ENCODE measurements around the gene YIF1B.

YIF1B gene

DNA sequence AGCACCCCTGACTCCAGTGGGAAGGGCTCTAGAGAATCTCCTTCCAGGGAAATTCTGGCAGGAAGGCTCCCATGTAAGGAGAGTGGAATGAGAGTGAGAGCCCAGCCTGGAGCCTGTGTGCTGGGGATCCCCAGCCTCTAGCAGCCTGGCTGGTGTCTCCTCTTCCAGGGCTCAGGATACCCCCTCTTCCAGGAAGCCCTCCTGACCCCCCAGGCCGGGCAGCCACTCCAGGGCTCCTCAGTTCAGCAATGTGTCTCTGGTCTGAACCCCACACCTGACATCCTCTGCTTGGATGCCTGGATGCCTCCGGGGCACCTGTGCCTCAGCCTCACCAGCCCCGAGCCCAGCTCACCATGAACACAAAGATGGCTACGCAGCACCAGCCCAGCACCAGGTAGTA, 8.7 kb downstream of the YIF1B start:
- Histone ChIP-seq H3K4me3 (ENCODE audit: insufficient read depth, low read depth, low read length, poor library complexity, severe bottlenecking) (no peak overlapping the region), H3K27ac (ENCODE audit: insufficient read depth, low read length, poor library complexity, severe bottlenecking) (no peak overlapping the region), H3K9me3 (ENCODE audit: control insufficient read depth, low read length) (no peaks in the 10 kb centered on the region), H3K36me3 (ENCODE audit: control insufficient read depth, insufficient read depth, low read length) (peaks cover 31% of the 10 kb centered on the region), H3K4me1 (ENCODE audit: control insufficient read depth, insufficient read depth, low read length, poor library complexity, severe bottlenecking) (no peaks in the 10 kb centered on the region), H3K27me3 (replicated peaks; ENCODE audit: control insufficient read depth, insufficient read depth, low read length, poor library complexity, severe bottlenecking) (no peaks in the 10 kb centered on the region)
- no peak for DNase-seq

DNA sequence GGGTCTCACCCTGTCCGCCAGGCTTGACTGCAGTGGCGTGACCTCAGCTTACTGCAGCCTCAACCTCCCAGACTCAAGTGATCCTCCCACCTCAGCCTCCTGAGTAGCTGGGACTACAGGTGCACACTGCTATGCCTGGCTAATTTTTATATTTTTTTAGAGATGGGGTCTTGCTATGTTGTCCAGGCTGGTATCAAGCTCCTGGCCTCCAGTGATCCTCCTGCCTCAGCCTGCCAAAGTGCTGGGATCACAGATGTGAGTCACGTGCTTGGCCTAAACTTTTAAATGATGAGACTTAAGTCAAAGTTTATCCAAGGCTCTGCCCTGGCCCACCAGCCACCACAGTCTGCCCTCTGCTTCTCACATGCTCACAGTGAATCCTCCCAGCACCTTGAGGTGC, 9.5 kb downstream of the YIF1B start:
- DNase-seq, result no peak
- H3K4me1 ChIP-seq (ENCODE audit: control insufficient read depth, insufficient read depth, low read length, poor library complexity, severe bottlenecking), result no peaks in the 10 kb centered on the region
- peaks cover 31% of the 10 kb centered on the region for H3K36me3 ChIP-seq (ENCODE audit: control insufficient read depth, insufficient read depth, low read length)
- H3K9me3 ChIP-seq (ENCODE audit: control insufficient read depth, low read length), result no peaks in the 10 kb centered on the region
- no peak overlapping the region for H3K4me3 ChIP-seq (ENCODE audit: insufficient read depth, low read depth, low read length, poor library complexity, severe bottlenecking)
- H3K27me3 ChIP-seq (replicated peaks; ENCODE audit: control insufficient read depth, insufficient read depth, low read length, poor library complexity, severe bottlenecking), result no peaks in the 10 kb centered on the region
- H3K27ac ChIP-seq (ENCODE audit: insufficient read depth, low read length, poor library complexity, severe bottlenecking), result no peak overlapping the region

DNA sequence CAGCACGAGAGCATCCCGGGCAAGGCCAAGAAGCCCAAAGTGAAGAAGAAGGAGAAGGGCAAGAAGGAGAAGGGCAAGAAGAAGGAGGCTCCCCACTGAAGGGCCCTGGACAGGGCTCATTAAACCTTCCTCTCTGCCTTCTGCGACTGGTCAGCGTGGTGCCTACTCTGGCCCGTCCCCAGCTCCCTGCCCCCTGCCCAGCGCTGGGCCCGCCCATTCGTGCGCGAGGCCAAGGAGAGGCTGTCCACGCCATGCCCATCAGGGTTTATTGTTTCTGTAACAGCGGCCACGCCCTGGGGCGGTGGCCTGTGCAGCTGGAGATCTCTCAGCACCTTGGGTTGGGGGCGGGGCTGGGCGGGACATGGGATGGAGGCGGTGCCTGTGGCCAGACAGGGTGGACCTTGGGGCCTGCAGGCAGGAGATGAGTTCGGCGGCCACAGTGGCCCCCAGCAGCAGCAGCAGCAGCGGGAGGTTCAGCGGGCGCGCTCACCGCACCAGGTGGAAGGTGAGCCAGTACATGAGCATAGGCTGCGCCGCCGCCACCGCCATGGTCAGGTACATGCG, 10.8 kb downstream of the YIF1B start:
- Histone ChIP-seq H3K9me3 (ENCODE audit: control insufficient read depth, low read length) (no peaks in the 10 kb centered on the region), H3K27ac (ENCODE audit: insufficient read depth, low read length, poor library complexity, severe bottlenecking) (no peak overlapping the region), H3K4me1 (ENCODE audit: control insufficient read depth, insufficient read depth, low read length, poor library complexity, severe bottlenecking) (no peaks in the 10 kb centered on the region), H3K4me3 (ENCODE audit: insufficient read depth, low read depth, low read length, poor library complexity, severe bottlenecking) (no peak overlapping the region), H3K27me3 (replicated peaks; ENCODE audit: control insufficient read depth, insufficient read depth, low read length, poor library complexity, severe bottlenecking) (no peaks in the 10 kb centered on the region), H3K36me3 (ENCODE audit: control insufficient read depth, insufficient read depth, low read length) (peaks cover 31% of the 10 kb centered on the region)
- DNase-seq, result no peak

DNA sequence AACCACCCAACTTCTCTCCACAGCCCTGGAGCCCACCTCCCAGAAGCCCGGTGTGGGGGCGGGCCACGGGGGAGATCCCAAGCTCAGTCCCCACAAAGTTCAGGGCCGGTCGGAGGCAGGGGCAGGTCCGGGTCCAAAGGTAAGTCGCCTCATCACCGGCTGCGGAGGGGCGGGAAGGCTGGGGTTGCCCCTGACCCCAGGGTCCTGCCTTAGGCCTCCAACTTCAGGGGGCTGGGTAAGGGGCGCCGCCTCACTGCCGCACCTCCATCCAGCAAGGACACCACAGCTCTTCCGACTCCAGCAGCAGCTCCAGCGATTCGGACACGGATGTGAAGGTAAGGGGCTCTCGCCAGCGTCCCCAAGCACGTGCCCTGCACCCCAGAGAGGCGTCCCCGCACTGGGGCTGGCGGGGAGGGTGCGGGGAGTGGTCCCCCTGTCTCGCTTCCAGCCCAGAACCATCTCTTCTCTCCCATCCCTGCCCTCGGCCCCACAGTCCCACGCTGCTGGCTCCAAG, 11.3 kb downstream of the YIF1B start:
- Histone ChIP-seq H3K36me3 (ENCODE audit: control insufficient read depth, insufficient read depth, low read length) (peaks cover 29% of the 10 kb centered on the region), H3K9me3 (ENCODE audit: control insufficient read depth, low read length) (no peaks in the 10 kb centered on the region), H3K4me3 (ENCODE audit: insufficient read depth, low read depth, low read length, poor library complexity, severe bottlenecking) (no peak overlapping the region), H3K27ac (ENCODE audit: insufficient read depth, low read length, poor library complexity, severe bottlenecking) (no peak overlapping the region), H3K4me1 (ENCODE audit: control insufficient read depth, insufficient read depth, low read length, poor library complexity, severe bottlenecking) (no peaks in the 10 kb centered on the region), H3K27me3 (replicated peaks; ENCODE audit: control insufficient read depth, insufficient read depth, low read length, poor library complexity, severe bottlenecking) (no peaks in the 10 kb centered on the region)
- no peak for DNase-seq

DNA sequence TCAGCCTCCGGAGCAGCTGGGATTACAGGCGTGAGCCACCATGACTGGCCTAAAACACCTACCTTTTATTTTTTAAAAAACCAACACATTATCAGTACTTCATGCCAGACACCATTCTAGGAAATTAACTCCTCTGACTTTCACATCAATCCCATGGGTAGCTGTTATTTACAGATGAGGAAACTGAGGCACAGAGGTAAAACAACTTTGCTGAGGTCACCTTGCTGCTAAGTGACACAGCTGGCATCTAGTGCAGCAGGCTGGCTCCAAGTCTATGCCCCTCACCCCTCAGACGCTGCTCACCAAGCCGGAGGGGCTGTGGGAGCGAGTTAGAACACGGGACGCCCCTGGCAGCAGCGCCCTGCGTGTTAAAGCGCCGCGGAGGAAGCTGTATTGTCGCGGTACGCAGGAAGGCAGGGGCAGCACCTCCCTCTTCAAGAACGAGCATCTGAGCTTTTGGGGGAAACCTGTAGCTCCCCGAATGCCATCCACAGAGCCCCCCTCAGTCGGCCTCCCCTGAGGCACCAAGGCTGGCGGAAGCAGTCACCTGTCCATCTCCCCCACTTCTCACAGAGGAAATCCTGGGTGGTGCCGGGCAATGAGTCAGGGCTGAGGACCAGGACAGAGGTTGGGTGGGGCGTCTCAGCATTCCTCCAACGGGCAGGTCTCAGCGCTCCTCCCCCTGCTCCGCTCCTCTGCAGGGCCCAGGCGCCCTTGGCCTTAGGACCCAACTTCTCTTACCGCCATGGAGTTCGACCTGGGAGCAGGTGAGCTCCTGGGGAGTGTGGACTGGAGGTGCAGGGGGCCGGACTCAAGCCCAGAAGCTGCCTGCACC, 12.0 kb downstream of the YIF1B start, which contains the start of gene C19orf33:
TSS of gene C19orf33 (plus strand) at position 735 of the 835 bp plus-strand sequence. CDS start at position 746, 11 bp downstream.
- Histone ChIP-seq H3K36me3 (ENCODE audit: control insufficient read depth, insufficient read depth, low read length) (peaks cover 24% of the 10 kb centered on the region), H3K4me3 (ENCODE audit: insufficient read depth, low read depth, low read length, poor library complexity, severe bottlenecking) (no peak within 1 kb of the TSS), H3K4me1 (ENCODE audit: control insufficient read depth, insufficient read depth, low read length, poor library complexity, severe bottlenecking) (no peaks in the 10 kb centered on the region), H3K9me3 (ENCODE audit: control insufficient read depth, low read length) (no peaks in the 10 kb centered on the region), H3K27ac (ENCODE audit: insufficient read depth, low read length, poor library complexity, severe bottlenecking) (no peak within 1 kb of the TSS), H3K27me3 (replicated peaks; ENCODE audit: control insufficient read depth, insufficient read depth, low read length, poor library complexity, severe bottlenecking) (no peaks in the 10 kb centered on the region)
- no peak for DNase-seq

DNA sequence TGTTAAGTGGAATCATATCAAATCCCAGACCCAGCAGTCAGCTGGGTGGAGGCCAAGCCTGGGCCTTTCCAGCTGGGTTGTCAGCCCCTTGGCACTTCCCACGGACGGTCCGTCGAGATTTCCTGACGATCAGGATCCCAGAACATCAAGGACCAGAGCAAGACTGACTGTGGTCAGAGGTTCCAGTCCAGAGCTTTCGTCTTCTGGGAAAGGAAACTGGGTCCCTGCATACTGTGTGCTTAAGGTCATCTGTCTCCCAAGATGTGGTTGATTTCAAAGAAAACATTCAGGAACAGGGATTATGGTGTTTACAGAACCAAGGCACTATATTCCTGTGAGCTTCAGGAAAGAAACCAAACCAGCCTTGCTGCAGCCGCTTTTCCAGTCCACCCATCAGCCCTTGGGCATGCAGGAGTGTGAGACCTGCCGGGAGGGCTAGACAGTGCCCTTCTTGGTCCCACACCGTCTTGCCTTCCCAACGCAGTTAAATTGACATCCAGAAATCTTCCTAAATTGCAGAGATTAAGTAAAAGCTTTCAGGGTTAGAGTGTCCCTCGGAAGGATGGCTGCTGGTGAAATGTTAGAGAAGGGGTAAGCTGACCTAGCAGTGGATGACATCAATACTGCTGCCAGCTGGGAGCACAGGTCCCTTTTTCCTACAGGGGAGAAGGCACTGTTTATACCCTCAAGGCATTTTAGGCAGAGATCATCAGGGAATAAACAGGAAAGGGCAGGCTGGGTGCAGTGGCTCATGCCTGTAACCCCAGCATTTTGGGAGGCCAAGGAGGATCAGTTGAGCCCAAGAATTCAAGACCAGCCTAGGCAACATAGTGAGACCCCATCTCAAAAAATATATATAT, 16.7 kb downstream of the YIF1B start:
- Histone ChIP-seq H3K4me3 (ENCODE audit: insufficient read depth, low read depth, low read length, poor library complexity, severe bottlenecking) (no peak overlapping the region), H3K27me3 (replicated peaks; ENCODE audit: control insufficient read depth, insufficient read depth, low read length, poor library complexity, severe bottlenecking) (no peaks in the 10 kb centered on the region), H3K27ac (ENCODE audit: insufficient read depth, low read length, poor library complexity, severe bottlenecking) (no peak overlapping the region), H3K36me3 (ENCODE audit: control insufficient read depth, insufficient read depth, low read length) (no peaks in the 10 kb centered on the region), H3K9me3 (ENCODE audit: control insufficient read depth, low read length) (no peaks in the 10 kb centered on the region), H3K4me1 (ENCODE audit: control insufficient read depth, insufficient read depth, low read length, poor library complexity, severe bottlenecking) (no peaks in the 10 kb centered on the region)
- DNase-seq, result no peak

DNA sequence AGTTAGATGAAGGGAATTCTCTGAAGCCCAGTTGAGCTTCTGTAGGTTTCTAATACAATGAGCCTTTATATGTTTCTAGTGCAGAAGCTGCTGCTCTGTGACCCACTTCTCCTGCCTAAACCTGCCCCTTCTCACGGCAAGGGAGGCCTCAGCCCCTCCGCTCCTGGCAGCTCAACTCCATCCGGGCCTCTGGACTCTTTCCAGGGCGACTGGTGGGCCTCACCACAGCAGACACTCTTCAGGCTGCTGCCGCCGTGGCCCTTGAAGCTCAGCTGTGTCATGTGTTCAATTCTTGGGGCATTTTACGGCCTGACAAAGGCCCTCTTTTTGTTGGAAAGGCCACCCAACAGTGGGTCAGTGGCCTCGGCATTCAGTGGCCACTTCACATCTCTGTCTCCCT, 21.7 kb downstream of the YIF1B start:
- Histone ChIP-seq H3K36me3 (ENCODE audit: control insufficient read depth, insufficient read depth, low read length) (peaks cover 23% of the 10 kb centered on the region), H3K9me3 (ENCODE audit: control insufficient read depth, low read length) (no peaks in the 10 kb centered on the region), H3K4me3 (ENCODE audit: insufficient read depth, low read depth, low read length, poor library complexity, severe bottlenecking) (no peak overlapping the region), H3K27ac (ENCODE audit: insufficient read depth, low read length, poor library complexity, severe bottlenecking) (no peak overlapping the region), H3K27me3 (replicated peaks; ENCODE audit: control insufficient read depth, insufficient read depth, low read length, poor library complexity, severe bottlenecking) (no peaks in the 10 kb centered on the region), H3K4me1 (ENCODE audit: control insufficient read depth, insufficient read depth, low read length, poor library complexity, severe bottlenecking) (no peaks in the 10 kb centered on the region)
- no peak for DNase-seq

DNA sequence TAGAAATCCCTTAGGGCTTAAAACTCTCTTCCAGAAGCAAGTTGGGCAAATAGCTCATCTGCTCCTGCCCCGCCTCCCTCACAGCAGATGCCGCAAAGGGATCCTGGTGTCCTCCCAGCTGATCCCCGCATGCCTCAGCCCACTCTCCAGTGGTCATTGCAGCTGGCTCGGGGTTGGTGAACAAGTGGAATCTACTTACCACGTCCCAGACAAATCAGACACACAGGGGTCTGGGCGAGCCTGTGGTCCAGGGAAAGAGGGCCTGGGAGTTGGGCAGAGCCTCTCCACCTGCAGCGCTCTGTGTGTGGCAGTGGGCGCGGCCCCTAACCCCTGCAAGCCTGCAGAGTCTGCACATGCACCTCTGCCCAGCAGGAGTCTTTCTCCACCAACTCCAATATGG, 22.5 kb downstream of the YIF1B start:
- no peaks in the 10 kb centered on the region for H3K27me3 ChIP-seq (replicated peaks; ENCODE audit: control insufficient read depth, insufficient read depth, low read length, poor library complexity, severe bottlenecking)
- no peak for DNase-seq
- H3K4me1 ChIP-seq (ENCODE audit: control insufficient read depth, insufficient read depth, low read length, poor library complexity, severe bottlenecking), result no peaks in the 10 kb centered on the region
- H3K36me3 ChIP-seq (ENCODE audit: control insufficient read depth, insufficient read depth, low read length), result peaks cover 23% of the 10 kb centered on the region
- no peaks in the 10 kb centered on the region for H3K9me3 ChIP-seq (ENCODE audit: control insufficient read depth, low read length)
- no peak overlapping the region for H3K27ac ChIP-seq (ENCODE audit: insufficient read depth, low read length, poor library complexity, severe bottlenecking)
- H3K4me3 ChIP-seq (ENCODE audit: insufficient read depth, low read depth, low read length, poor library complexity, severe bottlenecking), result no peak overlapping the region

DNA sequence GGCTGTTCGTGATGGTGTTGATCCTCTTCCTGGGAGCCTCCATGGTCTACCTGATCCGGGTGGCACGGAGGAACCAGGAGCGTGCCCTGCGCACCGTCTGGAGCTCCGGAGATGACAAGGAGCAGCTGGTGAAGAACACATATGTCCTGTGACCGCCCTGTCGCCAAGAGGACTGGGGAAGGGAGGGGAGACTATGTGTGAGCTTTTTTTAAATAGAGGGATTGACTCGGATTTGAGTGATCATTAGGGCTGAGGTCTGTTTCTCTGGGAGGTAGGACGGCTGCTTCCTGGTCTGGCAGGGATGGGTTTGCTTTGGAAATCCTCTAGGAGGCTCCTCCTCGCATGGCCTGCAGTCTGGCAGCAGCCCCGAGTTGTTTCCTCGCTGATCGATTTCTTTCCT, 23.9 kb downstream of the YIF1B start:
- H3K4me3 ChIP-seq (ENCODE audit: insufficient read depth, low read depth, low read length, poor library complexity, severe bottlenecking), result no peak overlapping the region
- H3K9me3 ChIP-seq (ENCODE audit: control insufficient read depth, low read length), result no peaks in the 10 kb centered on the region
- no peaks in the 10 kb centered on the region for H3K27me3 ChIP-seq (replicated peaks; ENCODE audit: control insufficient read depth, insufficient read depth, low read length, poor library complexity, severe bottlenecking)
- no peak overlapping the region for H3K27ac ChIP-seq (ENCODE audit: insufficient read depth, low read length, poor library complexity, severe bottlenecking)
- DNase-seq, result no peak
- H3K36me3 ChIP-seq (ENCODE audit: control insufficient read depth, insufficient read depth, low read length), result peaks cover 26% of the 10 kb centered on the region
- no peaks in the 10 kb centered on the region for H3K4me1 ChIP-seq (ENCODE audit: control insufficient read depth, insufficient read depth, low read length, poor library complexity, severe bottlenecking)
